GM12873 (cell line): Measurements from ENCODE around the gene FBXO24.
A peak's percentile ranks its signal among the peaks of the same experiment; 100 is the strongest.

Experiments
- CTCF ChIP-seq: IDR thresholded peaks from 2 replicates; pipeline ENCODE4 v1.5.1; 2012; ENCODE audit warnings: low read depth, mild to moderate bottlenecking, moderate library complexity, low read length, control low read depth; ENCODE audit not compliant: insufficient read depth; ENCODE audit errors: missing control alignments

FBXO24 gene

GRCh38 chr7:100584683-100585510 is 1.2 kb upstream of the FBXO24 start:
- no peak for TF ChIP-seq CTCF

- no peak for TF ChIP-seq CTCF
Observed at GRCh38 chr7:100585511-100586265, 440 bp upstream of the FBXO24 start, which contains the start of gene LRCH4. TSS of gene LRCH4 (minus strand) at chr7:100586129. CDS start at chr7:100586100, 29 bp downstream.

GRCh38 chr7:100588438-100588837 is 2.3 kb downstream of the FBXO24 start:
- TF ChIP-seq CTCF, result peak; percentile 52

GRCh38 chr7:100589341-100589947 is 3.3 kb downstream of the FBXO24 start:
- TF ChIP-seq CTCF, result no peak

GRCh38 chr7:100590077-100590737 is 4.1 kb downstream of the FBXO24 start:
- TF ChIP-seq CTCF, result no peak

GRCh38 chr7:100591596-100591995 is 5.5 kb downstream of the FBXO24 start:
- TF ChIP-seq CTCF, result no peak
